ENCODE measurements around the gene ETV2.
"Not testable (repeated sequence)": the region's sequence is repeated elsewhere in the genome, so short reads cannot be mapped to it uniquely, and the experiment has no call there.

The ETV2 gene

GRCh38 chr19:35655600-35655999 lies 14.1 kb downstream of the ETV2 start:
- no peak for DNase-seq (ENCODE audit: low read depth in 4 of 4, low spot score in 1 of 4)

- DNase-seq (ENCODE audit: low read depth in 4 of 4, low spot score in 1 of 4): no peak
Measured at GRCh38 chr19:35656700-35657099, 15.2 kb downstream of the ETV2 start.

GRCh38 chr19:35657904-35658700 lies 16.6 kb downstream of the ETV2 start:
- no peak for DNase-seq (ENCODE audit: low read depth in 4 of 4, low spot score in 1 of 4)

- no peak for DNase-seq (ENCODE audit: low read depth in 4 of 4, low spot score in 1 of 4)
Measured at GRCh38 chr19:35661995-35662340, 20.4 kb downstream of the ETV2 start.

GRCh38 chr19:35663981-35664380 lies 22.4 kb downstream of the ETV2 start:
- no peak for DNase-seq (ENCODE audit: low read depth in 4 of 4, low spot score in 1 of 4)

- no peak for DNase-seq (ENCODE audit: low read depth in 4 of 4, low spot score in 1 of 4)
Measured at GRCh38 chr19:35665157-35665556, 23.6 kb downstream of the ETV2 start.

- no peak for DNase-seq (ENCODE audit: low read depth in 4 of 4, low spot score in 1 of 4)
Measured at GRCh38 chr19:35665604-35666003, 24.1 kb downstream of the ETV2 start.

GRCh38 chr19:35666251-35666913 lies 24.8 kb downstream of the ETV2 start, which contains the start of gene UPK1A:
TSS of gene UPK1A (plus strand) at chr19:35666517. CDS start at chr19:35666813, 296 bp downstream.
- DNase-seq (ENCODE audit: low read depth in 4 of 4, low spot score in 1 of 4): no peak

GRCh38 chr19:35669566-35669965 lies 28.0 kb downstream of the ETV2 start:
- no peak for DNase-seq (ENCODE audit: low read depth in 4 of 4, low spot score in 1 of 4)

- no peak for DNase-seq (ENCODE audit: low read depth in 4 of 4, low spot score in 1 of 4)
Measured at GRCh38 chr19:35669974-35670373, 28.4 kb downstream of the ETV2 start.

GRCh38 chr19:35670686-35671085 lies 29.1 kb downstream of the ETV2 start:
- no peak for DNase-seq (ENCODE audit: low read depth in 4 of 4, low spot score in 1 of 4)

- DNase-seq (ENCODE audit: low read depth in 4 of 4, low spot score in 1 of 4): no peak
Measured at GRCh38 chr19:35671818-35672217, 30.3 kb downstream of the ETV2 start.

- peak in 3 of 4 experiments; percentile 6 to 43 (median 25) for DNase-seq (ENCODE audit: low read depth in 4 of 4, low spot score in 1 of 4)
Measured at GRCh38 chr19:35673121-35673804, 31.7 kb downstream of the ETV2 start.

- DNase-seq (ENCODE audit: low read depth in 4 of 4, low spot score in 1 of 4): no peak
Measured at GRCh38 chr19:35675589-35676140, 34.1 kb downstream of the ETV2 start.

- no peak for DNase-seq (ENCODE audit: low read depth in 4 of 4, low spot score in 1 of 4)
Measured at GRCh38 chr19:35689836-35690235, 48.3 kb downstream of the ETV2 start.

- DNase-seq (ENCODE audit: low read depth in 4 of 4, low spot score in 1 of 4): not testable (repeated sequence)
Measured at GRCh38 chr19:35691106-35691505, 49.6 kb downstream of the ETV2 start.

GRCh38 chr19:35692010-35692409 lies 50.5 kb downstream of the ETV2 start:
- DNase-seq (ENCODE audit: low read depth in 4 of 4, low spot score in 1 of 4): no peak

- DNase-seq (ENCODE audit: low read depth in 4 of 4, low spot score in 1 of 4): no peak
Measured at GRCh38 chr19:35693422-35693821, 51.9 kb downstream of the ETV2 start.

GRCh38 chr19:35693835-35694599 lies 52.5 kb downstream of the ETV2 start:
- DNase-seq (ENCODE audit: low read depth in 4 of 4, low spot score in 1 of 4): peak; percentile 82 to 93 (median 87)
